NCI-H2196 (cell line): ENCODE results near the gene CADPS2.
"Not testable (repeated sequence)": the region's sequence is repeated elsewhere in the genome, so short reads cannot be mapped to it uniquely, and the experiment has no call there.

Experiments used
- DNase-seq: peaks from one replicate; lab custom pipeline; 2025; ENCODE audit not compliant: unreplicated experiment; lab: John Stamatoyannopoulos, UW

The CADPS2 gene

DNA sequence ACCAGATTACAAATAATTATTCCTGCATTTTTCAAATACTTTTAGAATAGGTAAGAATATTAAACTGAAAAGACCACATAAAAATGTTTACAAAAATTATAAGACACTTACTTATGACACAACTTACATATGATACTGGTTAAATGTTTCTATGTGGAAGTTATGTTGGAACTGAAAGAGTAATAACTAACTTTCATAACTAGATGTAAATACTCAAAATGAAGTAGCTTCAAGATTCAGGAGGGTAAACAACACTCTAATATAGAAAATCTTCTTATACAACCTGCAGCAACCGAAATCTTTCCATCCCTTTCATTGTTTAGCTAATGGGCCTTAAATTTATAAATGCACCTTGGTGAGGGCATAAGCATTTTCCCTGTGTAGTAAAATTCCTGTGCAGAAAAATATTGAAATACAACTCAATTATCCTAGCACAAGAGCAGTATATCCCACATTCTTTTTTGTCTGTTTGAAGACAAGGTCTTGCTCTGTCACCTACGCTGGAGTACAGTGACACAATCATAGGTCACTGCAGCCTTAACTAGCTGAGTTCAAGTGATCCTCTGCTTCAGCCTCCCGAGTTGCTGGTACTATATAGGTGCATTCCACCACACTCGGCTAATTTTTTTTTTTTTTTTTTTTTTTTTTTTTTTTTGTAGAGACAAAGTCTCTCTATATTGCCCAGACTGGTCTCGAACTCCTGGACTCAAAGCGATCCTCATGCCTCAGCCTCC lies 168.7 kb downstream of the CADPS2 start:
- no peak for DNase-seq

GRCh38 chr7:122715183-122715582 lies 171.1 kb downstream of the CADPS2 start:
- no peak for DNase-seq

DNA sequence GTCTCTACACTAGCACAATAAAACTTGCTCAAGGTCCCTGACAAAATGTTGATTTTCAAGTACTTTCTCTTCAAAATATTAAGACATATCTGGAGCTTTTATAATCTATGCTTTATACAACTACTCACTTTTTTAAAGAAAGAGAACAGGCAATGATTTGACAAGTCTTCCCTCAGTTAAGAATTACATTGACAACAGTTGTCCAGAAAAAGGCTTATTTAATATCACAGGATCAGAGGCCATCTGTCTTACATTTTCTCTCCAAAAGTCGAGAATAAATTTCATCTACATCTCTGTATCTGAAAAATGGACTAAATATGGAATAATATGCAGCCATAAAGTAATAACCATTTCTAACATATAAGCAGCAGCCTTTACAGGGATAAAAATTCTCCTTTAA lies 175.3 kb downstream of the CADPS2 start:
- DNase-seq = no peak

GRCh38 chr7:122709930-122710646 lies 176.2 kb downstream of the CADPS2 start:
- no peak for DNase-seq

GRCh38 chr7:122706836-122707235 lies 179.4 kb downstream of the CADPS2 start:
- DNase-seq = no peak

DNA sequence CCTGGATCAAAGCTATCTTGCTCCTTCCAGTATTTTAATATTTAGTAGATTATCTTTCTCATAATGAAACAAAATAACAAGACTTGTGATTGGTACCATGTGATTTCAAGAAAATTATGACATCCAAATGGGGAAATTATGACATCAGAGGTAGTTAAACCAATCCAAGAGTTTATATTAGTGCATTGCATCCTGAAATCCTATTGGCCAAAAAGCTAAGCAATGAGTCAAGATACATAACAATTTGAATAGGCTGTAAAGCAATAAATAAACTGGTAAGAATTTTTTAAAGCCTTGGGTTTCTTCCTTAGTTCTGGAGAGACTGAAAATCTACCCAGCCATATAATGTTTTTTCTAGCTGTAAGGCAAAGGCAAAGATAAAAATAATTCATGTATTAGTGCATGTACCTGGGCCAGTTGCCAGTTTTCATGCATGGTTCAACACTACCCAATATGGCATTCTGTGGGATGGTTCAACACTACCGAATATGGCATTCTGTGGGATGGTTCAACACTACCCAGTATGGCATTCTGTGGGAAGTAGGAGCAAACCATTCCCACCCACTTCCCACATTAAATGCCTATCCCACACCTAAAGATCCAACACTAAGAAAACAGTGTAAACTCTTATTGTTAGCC lies 183.3 kb downstream of the CADPS2 start, which contains the start of gene RNF148:
TSS of gene RNF148 (minus strand) at position 51 of the 639 bp plus-strand sequence. CDS start 172 bp downstream, outside the sequence.
- DNase-seq = no peak

DNA sequence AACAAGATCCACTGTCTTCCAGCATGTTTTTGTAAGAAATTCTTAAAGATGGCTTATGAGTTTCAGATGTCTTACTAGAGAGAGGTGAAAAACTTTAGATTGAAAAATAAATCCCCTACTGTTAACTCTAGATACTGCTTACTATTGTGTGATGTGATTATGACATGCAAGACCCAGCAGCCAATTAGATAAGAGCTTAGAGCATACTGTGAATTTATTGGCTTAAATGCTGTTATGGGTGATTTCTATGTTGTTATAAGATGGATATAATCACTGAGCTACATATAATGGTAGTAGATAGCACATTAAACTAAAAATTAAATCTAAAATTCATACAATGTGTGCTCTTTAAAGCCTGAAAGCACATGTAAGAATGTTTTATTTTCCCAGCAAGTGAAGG lies 187.2 kb downstream of the CADPS2 start, which contains the start of gene RNF133:
TSS of gene RNF133 (minus strand) at position 101 of the 400 bp plus-strand sequence. CDS start 199 bp downstream, outside the sequence.
- no peak for DNase-seq

GRCh38 chr7:122695816-122696215 lies 190.4 kb downstream of the CADPS2 start:
- DNase-seq = no peak

GRCh38 chr7:122694697-122695096 lies 191.6 kb downstream of the CADPS2 start:
- DNase-seq = no peak

DNA sequence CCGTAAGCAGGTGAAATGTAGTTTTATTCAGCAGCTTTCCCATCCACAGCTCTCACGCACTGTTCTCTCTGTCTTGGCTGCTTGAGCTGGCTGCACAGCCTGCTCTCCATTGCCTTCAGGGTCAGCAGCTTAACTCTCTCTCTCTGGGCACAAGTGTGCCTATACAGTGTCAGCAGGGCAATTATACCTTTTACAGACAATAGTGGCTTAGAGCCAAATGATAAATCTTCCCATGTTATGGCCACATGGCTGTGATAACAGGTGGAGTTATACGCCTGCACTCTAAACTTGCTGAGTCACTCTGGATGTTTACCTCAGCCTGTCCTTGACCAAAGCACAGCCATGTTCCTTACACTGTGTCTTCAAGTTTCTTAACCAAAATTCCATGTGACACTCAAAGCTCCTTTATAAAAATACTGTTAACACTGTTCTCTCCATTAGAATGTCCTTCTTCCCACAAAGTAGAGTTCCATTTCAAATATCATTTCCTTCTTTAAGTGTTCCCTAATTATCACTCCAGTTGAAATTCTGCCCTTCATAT lies 193.4 kb downstream of the CADPS2 start:
- no peak for DNase-seq

GRCh38 chr7:122691569-122692235 lies 194.6 kb downstream of the CADPS2 start:
- DNase-seq = no peak

GRCh38 chr7:122689346-122690109 lies 196.7 kb downstream of the CADPS2 start:
- no peak for DNase-seq

GRCh38 chr7:122688400-122688998 lies 197.8 kb downstream of the CADPS2 start:
- peak; percentile 35 for DNase-seq

DNA sequence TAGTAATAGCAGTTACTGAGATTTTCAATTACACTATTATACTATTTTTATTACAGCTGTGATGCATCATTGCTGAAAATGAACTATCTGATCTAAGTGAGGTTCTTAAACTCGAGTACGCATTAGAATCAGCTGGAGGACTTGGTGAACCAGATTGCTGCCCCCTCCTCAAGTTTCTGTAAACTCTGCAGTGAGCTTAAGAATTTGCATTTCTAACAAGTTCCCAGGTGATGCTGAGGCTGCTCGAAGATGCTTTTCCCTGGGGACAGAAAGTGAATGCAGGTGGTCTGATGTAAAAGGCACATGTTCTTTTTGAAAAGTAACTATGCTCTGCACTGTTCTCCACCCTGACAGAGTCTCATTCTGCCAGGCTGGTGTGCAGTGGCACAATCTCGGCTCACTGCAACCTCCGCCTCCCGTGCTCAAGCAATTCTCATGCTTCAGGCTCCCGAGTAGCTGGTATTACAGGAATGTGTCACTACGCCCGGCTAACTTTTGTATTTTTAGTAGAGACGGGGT lies 199.8 kb downstream of the CADPS2 start:
- no peak for DNase-seq

GRCh38 chr7:122684504-122684903 lies 201.8 kb downstream of the CADPS2 start:
- no peak for DNase-seq

DNA sequence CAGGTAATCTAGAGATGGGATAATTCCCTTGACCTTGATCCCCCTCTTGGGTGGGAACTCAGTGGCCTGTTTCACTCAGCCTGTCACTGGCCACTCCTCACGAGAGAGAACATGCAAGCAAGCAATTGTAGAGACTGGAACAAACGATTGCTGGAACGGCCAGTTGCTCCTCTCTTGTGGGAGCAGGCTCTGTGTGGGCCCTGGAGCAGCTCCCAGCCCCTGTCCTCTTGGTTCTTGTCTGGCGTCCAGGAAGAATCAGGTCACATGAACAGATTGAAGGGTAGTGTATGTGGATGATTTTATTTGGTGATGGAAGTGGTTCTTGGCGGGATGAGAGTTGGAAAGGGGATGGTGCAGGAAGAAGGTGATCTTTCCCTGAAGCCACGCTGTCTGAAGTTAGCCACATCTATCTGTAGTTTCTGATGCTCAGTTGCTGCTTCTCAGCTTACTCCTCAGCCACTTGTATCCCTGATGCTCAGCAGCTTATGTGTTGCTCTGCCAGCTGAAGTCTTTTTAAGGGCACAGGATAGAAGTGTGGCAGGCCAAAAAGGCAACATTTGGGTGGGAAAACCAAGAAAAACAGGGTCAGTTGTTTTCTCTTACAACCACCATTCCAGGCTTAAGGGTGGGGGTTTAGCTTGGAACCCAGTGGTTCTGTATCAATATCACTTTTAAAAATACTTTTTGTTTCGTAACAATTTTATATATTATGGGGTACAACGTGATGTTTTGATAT lies 203.3 kb downstream of the CADPS2 start:
- DNase-seq = no peak

DNA sequence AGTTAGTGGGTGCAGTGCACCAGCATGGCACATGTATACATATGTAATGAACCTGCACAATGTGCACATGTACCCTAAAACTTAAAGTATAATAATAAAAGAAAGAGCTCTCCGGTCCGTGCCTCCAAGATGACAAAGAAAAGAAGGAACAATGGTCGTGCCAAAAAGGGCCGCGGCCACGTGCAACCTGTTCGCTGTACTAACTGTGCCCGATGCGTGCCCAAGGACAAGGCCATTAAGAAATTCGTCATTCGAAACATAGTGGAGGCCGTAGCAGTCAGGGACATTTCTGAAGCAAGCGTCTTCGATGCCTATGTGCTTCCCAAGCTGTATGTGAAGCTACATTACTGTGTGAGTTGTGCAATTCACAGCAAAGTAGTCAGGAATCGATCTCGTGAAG lies 205.1 kb downstream of the CADPS2 start:
- not testable (repeated sequence) for DNase-seq

- DNase-seq = no peak
Measured at GRCh38 chr7:122679813-122680212, 206.4 kb downstream of the CADPS2 start.

DNA sequence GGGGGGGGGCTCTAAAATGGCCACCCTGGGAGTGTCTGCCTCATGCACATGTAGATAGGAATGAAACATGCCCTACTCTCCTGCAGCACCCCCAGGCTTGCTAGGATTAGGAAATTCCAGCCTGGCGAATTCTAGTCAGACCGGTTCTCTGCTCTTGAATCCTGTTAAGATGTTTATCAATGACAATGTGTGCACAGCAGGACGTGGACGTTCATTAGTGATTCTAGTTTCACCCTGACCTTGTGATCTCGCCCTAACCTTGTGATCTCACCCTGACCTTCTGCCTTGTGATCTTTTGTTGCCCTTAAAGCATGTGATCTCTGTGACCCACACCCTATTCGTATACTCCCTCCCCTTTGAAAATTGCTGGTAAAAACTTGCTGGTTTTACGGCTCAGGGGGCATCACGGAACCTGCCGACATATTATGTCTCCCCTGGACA lies 207.0 kb downstream of the CADPS2 start:
- DNase-seq = peak; percentile 48
